Stomach (tissue), 4 donors: ENCODE data around the gene HINT3.

Experiments
- POLR2A ChIP-seq, 4 donors: fragments of 450-650 bp; IDR thresholded peaks; one replicate each; pipeline ENCODE4 v1.6.1; 2016; ENCODE audit warnings: antibody characterized with exemption in 4 of 4, control low read depth in 2 of 4, mild to moderate bottlenecking in 1 of 4, moderate library complexity in 1 of 4
- POLR2AphosphoS5 ChIP-seq, 3 donors: sonication (generic); formaldehyde crosslinking; IDR thresholded peaks; one replicate each; pipeline ENCODE4 v1.6.1; 2016; ENCODE audit warnings: antibody characterized with exemption in 3 of 3
- TF ChIP-seq, protein P1 (sequence below), 7 experiments: fragments of 450-650 bp in 4 of 7; fragments of 200-600 bp in 3 of 7; sonication (generic) in 3 of 7; IDR thresholded peaks; one replicate each; pipeline ENCODE4 v1.5.1; 2016 to 2019; ENCODE audit warnings: antibody characterized with exemption in 7 of 7, control low read depth in 2 of 7, mild to moderate bottlenecking in 1 of 7

DNA sequence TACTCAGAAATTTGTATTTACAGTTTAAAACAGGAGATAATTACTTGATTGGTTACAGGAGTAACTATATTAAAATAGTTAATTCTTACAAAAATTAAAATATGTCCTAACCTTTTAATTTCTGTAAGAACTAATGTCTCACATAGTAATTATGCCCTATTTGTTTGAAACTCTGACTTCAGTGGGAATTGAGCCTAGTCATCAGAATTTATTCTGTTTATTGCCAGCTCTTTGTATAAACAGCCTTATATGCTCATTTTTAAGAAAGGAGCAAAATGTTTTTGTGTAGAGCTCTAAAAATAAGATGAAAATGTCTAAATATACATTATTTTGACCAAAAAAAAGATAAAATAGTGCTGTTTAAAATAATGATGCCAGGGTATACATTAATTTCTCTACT is 51.2 kb downstream of the HINT3 start:
- TF ChIP-seq, protein P1, sequence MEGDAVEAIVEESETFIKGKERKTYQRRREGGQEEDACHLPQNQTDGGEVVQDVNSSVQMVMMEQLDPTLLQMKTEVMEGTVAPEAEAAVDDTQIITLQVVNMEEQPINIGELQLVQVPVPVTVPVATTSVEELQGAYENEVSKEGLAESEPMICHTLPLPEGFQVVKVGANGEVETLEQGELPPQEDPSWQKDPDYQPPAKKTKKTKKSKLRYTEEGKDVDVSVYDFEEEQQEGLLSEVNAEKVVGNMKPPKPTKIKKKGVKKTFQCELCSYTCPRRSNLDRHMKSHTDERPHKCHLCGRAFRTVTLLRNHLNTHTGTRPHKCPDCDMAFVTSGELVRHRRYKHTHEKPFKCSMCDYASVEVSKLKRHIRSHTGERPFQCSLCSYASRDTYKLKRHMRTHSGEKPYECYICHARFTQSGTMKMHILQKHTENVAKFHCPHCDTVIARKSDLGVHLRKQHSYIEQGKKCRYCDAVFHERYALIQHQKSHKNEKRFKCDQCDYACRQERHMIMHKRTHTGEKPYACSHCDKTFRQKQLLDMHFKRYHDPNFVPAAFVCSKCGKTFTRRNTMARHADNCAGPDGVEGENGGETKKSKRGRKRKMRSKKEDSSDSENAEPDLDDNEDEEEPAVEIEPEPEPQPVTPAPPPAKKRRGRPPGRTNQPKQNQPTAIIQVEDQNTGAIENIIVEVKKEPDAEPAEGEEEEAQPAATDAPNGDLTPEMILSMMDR (IDR thresholded peaks at IDR 0.05) = no peak
- TF ChIP-seq POLR2AphosphoS5 (IDR thresholded peaks at IDR 0.05) (no peak), POLR2A (IDR thresholded peaks at IDR 0.05) (no peak)
